Measurements from ENCODE around the gene GPS2.
A peak's percentile ranks its signal among the peaks of the same experiment; 100 is the strongest.

GPS2 gene

DNA sequence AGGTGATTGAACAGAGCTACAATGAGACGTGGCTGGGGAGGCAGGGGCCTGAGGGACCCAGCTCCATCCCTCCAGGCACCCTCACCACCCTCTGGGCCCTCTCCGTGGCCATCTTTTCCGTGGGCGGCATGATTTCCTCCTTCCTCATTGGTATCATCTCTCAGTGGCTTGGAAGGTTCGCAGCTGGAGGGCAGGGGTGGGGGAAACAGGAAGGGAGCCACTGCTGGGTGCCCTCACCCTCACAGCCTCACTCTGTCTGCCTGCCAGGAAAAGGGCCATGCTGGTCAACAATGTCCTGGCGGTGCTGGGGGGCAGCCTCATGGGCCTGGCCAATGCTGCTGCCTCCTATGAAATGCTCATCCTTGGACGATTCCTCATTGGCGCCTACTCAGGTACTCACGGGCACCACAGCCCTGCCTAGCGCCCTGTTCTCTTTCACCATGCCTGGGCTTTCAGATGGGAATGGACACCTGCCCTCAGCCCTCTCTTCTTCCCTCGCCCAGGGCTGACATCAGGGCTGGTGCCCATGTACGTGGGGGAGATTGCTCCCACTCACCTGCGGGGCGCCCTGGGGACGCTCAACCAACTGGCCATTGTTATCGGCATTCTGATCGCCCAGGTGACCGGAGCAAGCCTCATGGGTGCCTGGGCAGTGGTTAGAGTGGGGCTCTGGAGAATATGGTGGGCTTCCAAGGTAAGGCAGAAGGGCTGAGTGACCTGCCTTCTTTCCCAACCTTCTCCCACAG lies 31.5 kb downstream of the GPS2 start:
- no peak for DNase-seq (ENCODE audit: low spot score)
- TF ChIP-seq, protein P1, sequence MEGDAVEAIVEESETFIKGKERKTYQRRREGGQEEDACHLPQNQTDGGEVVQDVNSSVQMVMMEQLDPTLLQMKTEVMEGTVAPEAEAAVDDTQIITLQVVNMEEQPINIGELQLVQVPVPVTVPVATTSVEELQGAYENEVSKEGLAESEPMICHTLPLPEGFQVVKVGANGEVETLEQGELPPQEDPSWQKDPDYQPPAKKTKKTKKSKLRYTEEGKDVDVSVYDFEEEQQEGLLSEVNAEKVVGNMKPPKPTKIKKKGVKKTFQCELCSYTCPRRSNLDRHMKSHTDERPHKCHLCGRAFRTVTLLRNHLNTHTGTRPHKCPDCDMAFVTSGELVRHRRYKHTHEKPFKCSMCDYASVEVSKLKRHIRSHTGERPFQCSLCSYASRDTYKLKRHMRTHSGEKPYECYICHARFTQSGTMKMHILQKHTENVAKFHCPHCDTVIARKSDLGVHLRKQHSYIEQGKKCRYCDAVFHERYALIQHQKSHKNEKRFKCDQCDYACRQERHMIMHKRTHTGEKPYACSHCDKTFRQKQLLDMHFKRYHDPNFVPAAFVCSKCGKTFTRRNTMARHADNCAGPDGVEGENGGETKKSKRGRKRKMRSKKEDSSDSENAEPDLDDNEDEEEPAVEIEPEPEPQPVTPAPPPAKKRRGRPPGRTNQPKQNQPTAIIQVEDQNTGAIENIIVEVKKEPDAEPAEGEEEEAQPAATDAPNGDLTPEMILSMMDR (conservative IDR thresholded peaks at IDR 0.05; ENCODE audit: low read depth): no peak
- H3K27ac ChIP-seq: no peak overlapping the region
- POLR2A ChIA-PET (ENCODE audit: low non-redundant PET): no interaction called here
- CTCF ChIA-PET: interaction anchor here (3.5 kb wide), 1 partner anchor 13 kb away, joined by 22 read pairs; no protein-coding TSS in a partner anchor

DNA sequence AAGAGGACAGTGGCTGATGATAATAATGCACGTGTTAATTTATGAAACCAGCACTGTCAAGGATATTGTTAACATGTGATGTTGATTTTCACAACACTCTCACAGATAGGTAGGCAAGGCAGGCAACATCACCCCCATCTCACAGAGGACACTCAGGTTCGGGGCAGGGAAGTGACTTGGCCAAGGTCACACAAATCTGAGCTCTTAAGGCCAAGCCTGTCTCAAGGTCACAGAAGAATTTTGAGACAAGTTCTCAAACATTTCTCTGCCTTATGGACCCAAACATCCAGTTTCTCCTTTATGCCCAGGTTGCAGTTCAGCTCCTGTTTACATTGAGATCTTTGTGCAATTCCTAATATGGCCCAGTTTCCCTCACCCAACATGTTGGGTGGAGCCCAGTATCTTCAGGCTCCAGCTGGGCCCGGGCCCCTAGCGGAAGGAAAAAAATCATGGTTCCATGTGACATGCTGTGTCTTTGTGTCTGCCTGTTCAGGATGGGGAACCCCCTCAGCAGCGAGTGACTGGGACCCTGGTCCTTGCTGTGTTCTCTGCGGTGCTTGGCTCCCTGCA lies 32.3 kb downstream of the GPS2 start:
- POLR2A ChIA-PET (ENCODE audit: low non-redundant PET): no interaction called here
- CTCF ChIA-PET: interaction anchor here (3.5 to 4.4 kb wide), 2 partner anchors 13 to 14 kb away, joined by 22 to 48 read pairs; no protein-coding TSS in a partner anchor
- TF ChIP-seq, protein P1 (conservative IDR thresholded peaks at IDR 0.05; ENCODE audit: low read depth): no peak
- no peak for DNase-seq (ENCODE audit: low spot score)
- no peak overlapping the region for H3K27ac ChIP-seq

DNA sequence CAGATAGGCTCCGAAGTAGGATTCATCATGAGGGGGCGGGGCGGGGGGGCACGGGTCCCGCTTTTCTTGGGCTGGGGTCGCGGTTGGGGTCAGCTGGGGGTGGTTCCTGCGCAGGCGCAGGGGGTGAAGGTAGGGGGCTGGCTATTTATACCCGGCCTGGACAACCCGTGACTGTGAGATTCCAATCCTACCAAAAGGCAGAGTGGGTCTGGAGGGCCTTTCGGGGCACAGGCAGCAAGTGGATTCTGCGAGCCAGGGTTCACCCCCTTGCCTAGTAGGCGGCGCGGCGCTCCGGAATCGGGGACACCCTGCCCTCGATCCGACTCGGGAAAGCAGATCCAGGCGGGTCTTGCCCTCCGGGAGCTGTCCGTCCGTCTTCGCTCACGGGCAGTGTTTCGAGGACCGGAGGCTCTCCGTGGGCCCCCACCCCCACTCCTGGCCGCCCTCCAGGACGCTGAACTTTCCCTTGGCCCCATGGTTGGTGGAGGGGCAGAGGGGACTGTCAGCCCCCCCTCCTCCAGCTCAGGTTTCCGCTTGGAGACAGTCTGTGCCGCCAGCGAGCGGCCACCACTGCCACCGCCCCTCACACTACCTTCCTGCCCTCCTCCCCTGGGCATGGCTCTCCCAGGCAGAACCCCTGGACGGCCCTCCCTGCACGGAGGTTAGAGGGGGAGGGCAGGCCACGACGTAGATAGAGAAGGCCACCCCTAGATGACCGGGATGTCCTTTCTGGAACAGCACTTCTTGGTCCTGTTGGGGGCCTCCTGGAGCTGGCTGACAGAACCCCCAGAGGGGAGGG lies 33.0 kb downstream of the GPS2 start:
- TF ChIP-seq, protein P1 (conservative IDR thresholded peaks at IDR 0.05; ENCODE audit: low read depth): no peak
- CTCF ChIA-PET: interaction anchor here (0.9 to 4.4 kb wide), 2 partner anchors 14 to 31 kb away, joined by 5 to 48 read pairs; no protein-coding TSS in a partner anchor
- POLR2A ChIA-PET (ENCODE audit: low non-redundant PET): no interaction called here
- DNase-seq (ENCODE audit: low spot score): no peak
- peak overlapping the region; percentile 81 for H3K27ac ChIP-seq

DNA sequence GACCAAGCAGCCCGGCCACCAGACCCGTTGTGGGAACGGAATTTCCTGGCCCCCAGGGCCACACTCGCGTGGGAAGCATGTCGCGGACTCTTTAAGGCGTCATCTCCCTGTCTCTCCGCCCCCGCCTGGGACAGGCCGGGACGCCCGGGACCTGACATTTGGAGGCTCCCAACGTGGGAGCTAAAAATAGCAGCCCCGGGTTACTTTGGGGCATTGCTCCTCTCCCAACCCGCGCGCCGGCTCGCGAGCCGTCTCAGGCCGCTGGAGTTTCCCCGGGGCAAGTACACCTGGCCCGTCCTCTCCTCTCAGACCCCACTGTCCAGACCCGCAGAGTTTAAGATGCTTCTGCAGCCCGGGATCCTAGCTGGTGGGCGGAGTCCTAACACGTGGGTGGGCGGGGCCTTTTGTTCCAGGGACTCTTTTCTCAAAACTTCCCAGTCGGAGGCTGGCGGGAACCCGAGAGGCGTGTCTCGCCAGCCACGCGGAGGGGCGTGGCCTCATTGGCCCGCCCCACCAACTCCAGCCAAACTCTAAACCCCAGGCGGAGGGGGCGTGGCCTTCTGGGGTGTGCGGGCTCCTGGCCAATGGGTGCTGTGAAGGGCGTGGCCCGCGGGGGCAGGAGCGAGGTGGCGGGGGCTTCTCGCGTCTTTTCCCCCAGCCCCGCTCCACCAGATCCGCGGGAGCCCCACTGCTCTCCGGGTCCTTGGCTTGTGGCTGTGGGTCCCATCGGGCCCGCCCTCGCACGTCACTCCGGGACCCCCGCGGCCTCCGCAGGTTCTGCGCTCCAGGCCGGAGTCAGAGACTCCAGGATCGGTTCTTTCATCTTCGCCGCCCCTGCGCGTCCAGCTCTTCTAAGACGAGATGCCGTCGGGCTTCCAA lies 33.8 kb downstream of the GPS2 start, which contains the start of gene SLC2A4:
SLC2A4 (plus strand) TSS at position 645 of the 879 bp plus-strand sequence; CDS start at position 862, 217 bp downstream.
- peak; percentile 98 for DNase-seq (ENCODE audit: low spot score)
- TF ChIP-seq, protein P1 (conservative IDR thresholded peaks at IDR 0.05; ENCODE audit: low read depth): no peak
- POLR2A ChIA-PET (ENCODE audit: low non-redundant PET): interaction anchor here (0.7 to 1.0 kb wide), 4 partner anchors 12 to 31 kb away, joined by 3 to 5 read pairs (median 4); no protein-coding TSS in a partner anchor
- CTCF ChIA-PET: interaction anchor here (0.6 to 4.4 kb wide), 7 partner anchors 10 to 152 kb away, joined by 3 to 48 read pairs (median 4); no protein-coding TSS in a partner anchor
- H3K27ac ChIP-seq: peak within 1 kb of the TSS; percentile 81

DNA sequence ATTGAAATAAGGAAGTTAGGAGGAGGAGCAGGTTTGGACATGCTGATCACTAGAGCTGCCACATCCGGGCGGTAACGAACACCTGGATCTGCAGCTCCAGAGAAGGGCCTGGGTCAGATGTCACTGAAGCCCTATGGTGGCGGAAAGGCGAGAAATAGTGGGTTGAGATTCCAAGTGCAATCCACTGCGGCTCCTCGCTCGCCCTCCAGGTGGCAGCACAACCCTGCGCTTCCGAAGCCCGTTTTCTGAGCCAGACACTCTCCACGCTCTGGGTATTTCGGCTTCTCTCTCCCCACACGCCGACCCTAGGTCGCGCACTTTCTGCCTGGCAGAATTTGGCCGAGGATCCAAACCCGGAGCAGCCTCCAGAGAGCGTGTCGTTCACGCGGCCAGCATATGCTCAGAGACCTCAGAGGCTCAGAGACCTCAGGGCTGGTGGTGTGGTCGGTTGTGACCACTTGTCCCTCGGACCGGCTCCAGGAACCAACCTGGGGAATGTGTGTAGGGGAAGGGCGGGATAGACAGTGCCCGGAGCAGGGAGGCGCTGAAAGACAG lies 34.6 kb downstream of the GPS2 start:
- ChIA-PET CTCF (interaction anchor here (0.5 to 4.4 kb wide), 9 partner anchors 10 to 92 kb away, joined by 3 to 48 read pairs (median 3); partner anchors contain the start of gene DVL2), POLR2A (ENCODE audit: low non-redundant PET) (interaction anchor here (0.8 to 1.0 kb wide), 3 partner anchors 13 to 31 kb away, joined by 3 to 5 read pairs (median 4); no protein-coding TSS in a partner anchor)
- DNase-seq (ENCODE audit: low spot score): peak; percentile 77
- TF ChIP-seq, protein P1 (conservative IDR thresholded peaks at IDR 0.05; ENCODE audit: low read depth): peak; percentile 93
- H3K27ac ChIP-seq: peak overlapping the region; percentile 81
